Liver (tissue), 3 donors: ENCODE measurements around the gene CORT.

Experiments used
- GABPA ChIP-seq, 2 donors: IDR thresholded peaks in 1 of 2; conservative IDR thresholded peaks in 1 of 2; 2 replicates each; pipeline ENCODE4 v1.6.1; 2016; ENCODE audit warnings: antibody characterized with exemption in 2 of 2, mild to moderate bottlenecking in 1 of 2, moderate library complexity in 1 of 2
- JUND ChIP-seq, 2 donors: IDR thresholded peaks; 2 replicates each; pipeline ENCODE4 v1.6.1; 2016; ENCODE audit warnings: antibody characterized with exemption in 2 of 2
- NR2F2 ChIP-seq: IDR thresholded peaks from 2 replicates; pipeline ENCODE4 v1.6.1; 2016; ENCODE audit warnings: antibody characterized with exemption
- RAD21 ChIP-seq, 2 donors: IDR thresholded peaks; 2 replicates each; pipeline ENCODE4 v1.6.1; 2016; ENCODE audit warnings: antibody characterized with exemption in 2 of 2, mild to moderate bottlenecking in 2 of 2
- RXRA ChIP-seq, 2 donors: IDR thresholded peaks; 2 replicates each; pipeline ENCODE4 v1.6.1; 2017 to 2018; ENCODE audit warnings: antibody characterized with exemption in 2 of 2, mild to moderate bottlenecking in 1 of 2
- SP1 ChIP-seq: IDR thresholded peaks from 2 replicates; pipeline ENCODE4 v1.6.1; 2018; ENCODE audit warnings: antibody characterized with exemption, mild to moderate bottlenecking
- TAF1 ChIP-seq: conservative IDR thresholded peaks from 2 replicates; pipeline ENCODE4 v1.6.1; 2016; ENCODE audit warnings: antibody characterized with exemption, mild to moderate bottlenecking
- YY1 ChIP-seq: IDR thresholded peaks from 2 replicates; pipeline ENCODE4 v1.6.1; 2016; ENCODE audit warnings: antibody characterized with exemption, mild to moderate bottlenecking
- TF ChIP-seq, protein P1 (sequence below): fragments of 150-350 bp; IDR thresholded peaks from 2 replicates; pipeline ENCODE4 v1.5.1; 2017; ENCODE audit warnings: improper control_type of control experiment, low read depth, low read length; ENCODE audit not compliant: missing input control
- TF ChIP-seq, protein P2 (sequence below): IDR thresholded peaks from 2 replicates; pipeline ENCODE4 v1.6.1; 2016; ENCODE audit warnings: antibody characterized with exemption, mild to moderate bottlenecking
- TF ChIP-seq, protein P3 (sequence below): IDR thresholded peaks from 2 replicates; pipeline ENCODE4 v1.6.1; 2016; ENCODE audit warnings: antibody characterized with exemption
- TF ChIP-seq, protein P4 (sequence below): IDR thresholded peaks from 2 replicates; pipeline ENCODE4 v1.6.1; 2016; ENCODE audit warnings: antibody characterized with exemption
- donor health status: healthy.
- donor health status: healthy.

DNA sequence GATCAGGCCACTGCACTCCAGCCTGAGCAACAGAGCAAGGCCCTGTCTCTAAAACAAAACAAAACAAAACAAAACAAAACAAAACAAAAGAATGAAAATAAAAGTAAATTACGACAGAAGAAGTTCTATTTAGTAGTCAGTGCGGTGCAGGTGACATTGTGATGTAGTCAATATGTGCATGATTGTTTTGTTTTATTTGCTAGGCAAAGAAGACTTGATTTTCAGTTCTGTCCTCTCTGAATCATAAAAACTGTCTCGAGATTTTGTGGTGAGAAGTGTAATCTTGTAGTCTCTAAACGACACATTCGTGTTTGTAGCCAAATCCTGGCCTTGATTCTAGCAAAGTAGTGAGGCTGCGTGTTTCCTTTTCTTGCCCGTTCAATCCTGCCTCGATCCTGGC is 48.4 kb downstream of the CORT start:
- TF ChIP-seq TAF1 (no peak), GABPA (IDR thresholded peaks at IDR 0.05 in 1 of 2, conservative IDR thresholded peaks at IDR 0.05 in 1 of 2) (no peak), SP1 (no peak), NR2F2 (no peak), RXRA (IDR thresholded peaks at IDR 0.05) (no peak), JUND (IDR thresholded peaks at IDR 0.05) (no peak), RAD21 (IDR thresholded peaks at IDR 0.05) (no peak), YY1 (no peak)
- TF ChIP-seq, protein P1, sequence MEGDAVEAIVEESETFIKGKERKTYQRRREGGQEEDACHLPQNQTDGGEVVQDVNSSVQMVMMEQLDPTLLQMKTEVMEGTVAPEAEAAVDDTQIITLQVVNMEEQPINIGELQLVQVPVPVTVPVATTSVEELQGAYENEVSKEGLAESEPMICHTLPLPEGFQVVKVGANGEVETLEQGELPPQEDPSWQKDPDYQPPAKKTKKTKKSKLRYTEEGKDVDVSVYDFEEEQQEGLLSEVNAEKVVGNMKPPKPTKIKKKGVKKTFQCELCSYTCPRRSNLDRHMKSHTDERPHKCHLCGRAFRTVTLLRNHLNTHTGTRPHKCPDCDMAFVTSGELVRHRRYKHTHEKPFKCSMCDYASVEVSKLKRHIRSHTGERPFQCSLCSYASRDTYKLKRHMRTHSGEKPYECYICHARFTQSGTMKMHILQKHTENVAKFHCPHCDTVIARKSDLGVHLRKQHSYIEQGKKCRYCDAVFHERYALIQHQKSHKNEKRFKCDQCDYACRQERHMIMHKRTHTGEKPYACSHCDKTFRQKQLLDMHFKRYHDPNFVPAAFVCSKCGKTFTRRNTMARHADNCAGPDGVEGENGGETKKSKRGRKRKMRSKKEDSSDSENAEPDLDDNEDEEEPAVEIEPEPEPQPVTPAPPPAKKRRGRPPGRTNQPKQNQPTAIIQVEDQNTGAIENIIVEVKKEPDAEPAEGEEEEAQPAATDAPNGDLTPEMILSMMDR = no peak
- TF ChIP-seq, protein P2, sequence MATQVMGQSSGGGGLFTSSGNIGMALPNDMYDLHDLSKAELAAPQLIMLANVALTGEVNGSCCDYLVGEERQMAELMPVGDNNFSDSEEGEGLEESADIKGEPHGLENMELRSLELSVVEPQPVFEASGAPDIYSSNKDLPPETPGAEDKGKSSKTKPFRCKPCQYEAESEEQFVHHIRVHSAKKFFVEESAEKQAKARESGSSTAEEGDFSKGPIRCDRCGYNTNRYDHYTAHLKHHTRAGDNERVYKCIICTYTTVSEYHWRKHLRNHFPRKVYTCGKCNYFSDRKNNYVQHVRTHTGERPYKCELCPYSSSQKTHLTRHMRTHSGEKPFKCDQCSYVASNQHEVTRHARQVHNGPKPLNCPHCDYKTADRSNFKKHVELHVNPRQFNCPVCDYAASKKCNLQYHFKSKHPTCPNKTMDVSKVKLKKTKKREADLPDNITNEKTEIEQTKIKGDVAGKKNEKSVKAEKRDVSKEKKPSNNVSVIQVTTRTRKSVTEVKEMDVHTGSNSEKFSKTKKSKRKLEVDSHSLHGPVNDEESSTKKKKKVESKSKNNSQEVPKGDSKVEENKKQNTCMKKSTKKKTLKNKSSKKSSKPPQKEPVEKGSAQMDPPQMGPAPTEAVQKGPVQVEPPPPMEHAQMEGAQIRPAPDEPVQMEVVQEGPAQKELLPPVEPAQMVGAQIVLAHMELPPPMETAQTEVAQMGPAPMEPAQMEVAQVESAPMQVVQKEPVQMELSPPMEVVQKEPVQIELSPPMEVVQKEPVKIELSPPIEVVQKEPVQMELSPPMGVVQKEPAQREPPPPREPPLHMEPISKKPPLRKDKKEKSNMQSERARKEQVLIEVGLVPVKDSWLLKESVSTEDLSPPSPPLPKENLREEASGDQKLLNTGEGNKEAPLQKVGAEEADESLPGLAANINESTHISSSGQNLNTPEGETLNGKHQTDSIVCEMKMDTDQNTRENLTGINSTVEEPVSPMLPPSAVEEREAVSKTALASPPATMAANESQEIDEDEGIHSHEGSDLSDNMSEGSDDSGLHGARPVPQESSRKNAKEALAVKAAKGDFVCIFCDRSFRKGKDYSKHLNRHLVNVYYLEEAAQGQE = no peak
- TF ChIP-seq, protein P3, sequence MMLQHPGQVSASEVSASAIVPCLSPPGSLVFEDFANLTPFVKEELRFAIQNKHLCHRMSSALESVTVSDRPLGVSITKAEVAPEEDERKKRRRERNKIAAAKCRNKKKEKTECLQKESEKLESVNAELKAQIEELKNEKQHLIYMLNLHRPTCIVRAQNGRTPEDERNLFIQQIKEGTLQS = no peak
- TF ChIP-seq, protein P4, sequence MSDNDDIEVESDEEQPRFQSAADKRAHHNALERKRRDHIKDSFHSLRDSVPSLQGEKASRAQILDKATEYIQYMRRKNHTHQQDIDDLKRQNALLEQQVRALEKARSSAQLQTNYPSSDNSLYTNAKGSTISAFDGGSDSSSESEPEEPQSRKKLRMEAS = no peak
